ENCODE results near the gene SH2D2A. TPM values are rescaled to one million over a fixed set of nuclear protein-coding genes. Genes with fewer than 3 reads are reported as not detected.
A peak's percentile ranks its signal among the peaks of the same experiment; 100 is the strongest.
"Not testable (repeated sequence)": the region's sequence is repeated elsewhere in the genome, so short reads cannot be mapped to it uniquely, and the experiment has no call there.

The SH2D2A gene
- total RNA-seq, 3 donors from 2014 or later, result 200 to 245 (median 214) TPM

GRCh38 chr1:156767879-156768604 is 48.6 kb downstream of the SH2D2A start:
- no peaks in the 10 kb centered on the region for H3K9me3 Mint-ChIP-seq
- H3K4me1 Mint-ChIP-seq (ENCODE audit: low read depth), result peaks cover 44% of the 10 kb centered on the region
- H3K27me3 Mint-ChIP-seq (ENCODE audit: low read depth), result no peaks in the 10 kb centered on the region
- ATAC-seq (peak; percentile 6 to 8), DNase-seq (no peak)
- peaks cover 32% of the 10 kb centered on the region for H3K36me3 Mint-ChIP-seq (ENCODE audit: insufficient read depth)
- no peak overlapping the region for H3K4me3 Mint-ChIP-seq

- H3K36me3 Mint-ChIP-seq (ENCODE audit: insufficient read depth), result peaks cover 25% of the 10 kb centered on the region
- peaks cover 36% of the 10 kb centered on the region for H3K4me1 Mint-ChIP-seq (ENCODE audit: low read depth)
- DNase-seq (peak; percentile 93), ATAC-seq (peak; percentile 95 to 97)
- no peaks in the 10 kb centered on the region for H3K27me3 Mint-ChIP-seq (ENCODE audit: low read depth)
- no peak within 1 kb of the TSS for H3K4me3 Mint-ChIP-seq
- no peaks in the 10 kb centered on the region for H3K9me3 Mint-ChIP-seq
These were observed 49.4 kb downstream of the SH2D2A start, which contains the start of gene PRCC for GRCh38 chr1:156767101-156767878. Gene PRCC (plus strand): TSS chr1:156767535. CDS start chr1:156767772, 237 bp downstream.

- Mint-ChIP-seq H3K4me1 (ENCODE audit: low read depth) (peaks cover 33% of the 10 kb centered on the region), H3K9me3 (no peaks in the 10 kb centered on the region), H3K36me3 (ENCODE audit: insufficient read depth) (peaks cover 25% of the 10 kb centered on the region), H3K4me3 (no peak overlapping the region), H3K27me3 (ENCODE audit: low read depth) (no peaks in the 10 kb centered on the region)
- no peak for DNase-seq
- ATAC-seq, result no peak
These were observed 50.1 kb downstream of the SH2D2A start for GRCh38 chr1:156766298-156767100.

- no peaks in the 10 kb centered on the region for H3K9me3 Mint-ChIP-seq
- H3K36me3 Mint-ChIP-seq (ENCODE audit: insufficient read depth), result peaks cover 17% of the 10 kb centered on the region
- no peaks in the 10 kb centered on the region for H3K27me3 Mint-ChIP-seq (ENCODE audit: low read depth)
- no peak for ATAC-seq
- DNase-seq, result no peak
- H3K4me3 Mint-ChIP-seq, result no peak overlapping the region
- peaks cover 25% of the 10 kb centered on the region for H3K4me1 Mint-ChIP-seq (ENCODE audit: low read depth)
These were observed 51.0 kb downstream of the SH2D2A start for GRCh38 chr1:156765666-156766065.

GRCh38 chr1:156765136-156765535 is 51.5 kb downstream of the SH2D2A start:
- DNase-seq; ATAC-seq; H3K27me3 Mint-ChIP-seq (ENCODE audit: low read depth); H3K4me3 Mint-ChIP-seq; H3K9me3 Mint-ChIP-seq: not testable (repeated sequence)
- Mint-ChIP-seq H3K36me3 (ENCODE audit: insufficient read depth) (peaks cover 13% of the 10 kb centered on the region), H3K4me1 (ENCODE audit: low read depth) (peaks cover 21% of the 10 kb centered on the region)

GRCh38 chr1:156760796-156761104 is 55.9 kb downstream of the SH2D2A start:
- no peak for DNase-seq
- H3K36me3 Mint-ChIP-seq (ENCODE audit: insufficient read depth), result no peaks in the 10 kb centered on the region
- H3K9me3 Mint-ChIP-seq, result no peaks in the 10 kb centered on the region
- H3K4me1 Mint-ChIP-seq (ENCODE audit: low read depth), result no peaks in the 10 kb centered on the region
- no peak for ATAC-seq
- H3K4me3 Mint-ChIP-seq, result no peak overlapping the region
- H3K27me3 Mint-ChIP-seq (ENCODE audit: low read depth), result no peaks in the 10 kb centered on the region

- ATAC-seq (no peak), DNase-seq (no peak)
- H3K27me3 Mint-ChIP-seq (ENCODE audit: low read depth), result no peaks in the 10 kb centered on the region
- H3K36me3 Mint-ChIP-seq (ENCODE audit: insufficient read depth), result no peaks in the 10 kb centered on the region
- no peaks in the 10 kb centered on the region for H3K4me1 Mint-ChIP-seq (ENCODE audit: low read depth)
- H3K4me3 Mint-ChIP-seq, result no peak overlapping the region
- H3K9me3 Mint-ChIP-seq, result no peaks in the 10 kb centered on the region
These were observed 56.4 kb downstream of the SH2D2A start for GRCh38 chr1:156760092-156760795.

- not testable (repeated sequence) for H3K36me3 Mint-ChIP-seq (ENCODE audit: insufficient read depth); ATAC-seq; DNase-seq; H3K4me1 Mint-ChIP-seq (ENCODE audit: low read depth); H3K4me3 Mint-ChIP-seq; H3K9me3 Mint-ChIP-seq; H3K27me3 Mint-ChIP-seq (ENCODE audit: low read depth)
These were observed 58.9 kb downstream of the SH2D2A start for GRCh38 chr1:156757572-156758253.

- ATAC-seq, result no peak
- peaks cover 12% of the 10 kb centered on the region for H3K4me1 Mint-ChIP-seq (ENCODE audit: low read depth)
- no peaks in the 10 kb centered on the region for H3K27me3 Mint-ChIP-seq (ENCODE audit: low read depth)
- no peaks in the 10 kb centered on the region for H3K36me3 Mint-ChIP-seq (ENCODE audit: insufficient read depth)
- H3K4me3 Mint-ChIP-seq, result no peak overlapping the region
- no peaks in the 10 kb centered on the region for H3K9me3 Mint-ChIP-seq
- no peak for DNase-seq
These were observed 60.3 kb downstream of the SH2D2A start for GRCh38 chr1:156756355-156756754.

Other genes with a start within 250 kb of the SH2D2A start
- gene IQGAP3, start 244.3 kb downstream of the SH2D2A start, total RNA-seq, result under 1 TPM; 0.18 to 0.38 (median 0.37) TPM
- 10 to 100 TPM in 1 of 3 donors, 1 to 10 TPM in 2; 2.9 to 10.9 (median 5.4) TPM for gene TTC24, start 237.1 kb downstream of the SH2D2A start, total RNA-seq
- 100 to 1,000 TPM in 1 of 3 donors, 10 to 100 TPM in 2; 80.3 to 102 (median 83.7) TPM for gene NAXE, start 225.1 kb downstream of the SH2D2A start, total RNA-seq
- 100 to 1,000 TPM; 171 to 190 (median 174) TPM for gene GPATCH4, start 215.4 kb downstream of the SH2D2A start, total RNA-seq
- gene HAPLN2, start 197.4 kb downstream of the SH2D2A start, total RNA-seq, result not detected
- gene BCAN, start 174.7 kb downstream of the SH2D2A start, total RNA-seq, result not detected
- gene NES, start 139.4 kb downstream of the SH2D2A start, total RNA-seq, result under 1 TPM; 0.05 to 0.13 (median 0.05) TPM
- gene CRABP2, start 111.3 kb downstream of the SH2D2A start, total RNA-seq, result 1 to 10 TPM; 1.8 to 2.5 (median 2.4) TPM
- gene METTL25B, start 88.4 kb downstream of the SH2D2A start, total RNA-seq, result 10 to 100 TPM; 16.6 to 18.9 (median 18.5) TPM
- gene ISG20L2, start 88.1 kb downstream of the SH2D2A start, total RNA-seq, result 10 to 100 TPM; 62.4 to 65.9 (median 63.8) TPM
- 100 to 1,000 TPM; 132 to 138 (median 132) TPM for gene MRPL24, start 75.8 kb downstream of the SH2D2A start, total RNA-seq
- 100 to 1,000 TPM; 221 to 249 (median 230) TPM for gene HDGF, start 65.2 kb downstream of the SH2D2A start, total RNA-seq
- gene PRCC, start 49.3 kb downstream of the SH2D2A start, total RNA-seq, result 100 to 1,000 TPM; 108 to 111 (median 111) TPM
- gene INSRR, start 42.3 kb upstream of the SH2D2A start, total RNA-seq, result under 1 TPM in 1 of 3 donors, not detected in 2; 0.11 TPM
- gene NTRK1, start 44.0 kb upstream of the SH2D2A start, total RNA-seq, result 1 to 10 TPM in 2 of 3 donors, under 1 TPM in 1; 0.55 to 2.4 (median 1.8) TPM
- under 1 TPM in 1 of 3 donors, not detected in 2; 0.05 TPM for gene PEAR1, start 76.9 kb upstream of the SH2D2A start, total RNA-seq
- not detected for gene LRRC71, start 103.8 kb upstream of the SH2D2A start, total RNA-seq
- 1 to 10 TPM; 1.4 to 1.8 (median 1.7) TPM for gene ARHGEF11, start 228.9 kb upstream of the SH2D2A start, total RNA-seq